Lung microvascular endothelial cell (primary cell): ENCODE measurements around the gene PAGR1. TPM values are rescaled to one million over a fixed set of nuclear protein-coding genes. Genes with fewer than 3 reads are reported as not detected.
A peak's percentile ranks its signal among the peaks of the same experiment; 100 is the strongest.
"Not testable (repeated sequence)": the region's sequence is repeated elsewhere in the genome, so short reads cannot be mapped to it uniquely, and the experiment has no call there.

ENCODE experiments used
- DNase-seq, 2 donors: peaks; one replicate each; pipeline versions ENCODE4 v3.0.0 to v3.0.0-alpha.2; 2010; ENCODE audit warnings: low read depth in 2 of 2
- total RNA-seq: library from RNA; depleted of rRNA; stranded (reverse); fragments of >200 nt; gene quantifications from 2 replicates; pipeline ENCODE4 v1.2.1, GENCODE V29; 2014

Gene PAGR1
- total RNA-seq, 1 donor from 2014 or later = 16.3 TPM

- DNase-seq = no peak
These were observed 23.8 kb upstream of the PAGR1 start for GRCh38 chr16:29791845-29792807.

- DNase-seq = not testable (repeated sequence)
These were observed 22.8 kb upstream of the PAGR1 start for GRCh38 chr16:29793153-29793552.

DNA sequence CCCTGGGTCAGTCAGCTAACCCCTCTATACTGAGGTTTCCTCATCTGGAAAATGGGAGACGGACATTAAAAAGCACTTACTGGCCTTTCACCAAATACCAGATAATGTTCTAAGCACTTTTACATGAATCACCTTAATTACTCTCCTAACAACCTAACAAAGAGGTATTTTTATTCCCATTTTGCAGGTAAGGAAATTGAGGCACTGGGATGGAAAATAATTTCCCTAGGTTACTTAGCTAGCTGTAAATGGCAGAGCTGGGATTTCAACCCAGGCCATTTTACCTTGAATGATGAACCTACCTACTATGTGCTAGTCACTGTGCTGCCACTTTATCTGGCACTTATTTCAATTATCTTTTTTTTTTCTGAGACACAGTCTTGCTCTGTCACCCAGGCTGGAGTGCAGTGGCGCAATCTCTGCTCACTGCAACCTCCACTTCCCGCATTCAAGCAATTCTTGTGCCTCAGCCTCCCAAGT, 21.7 kb upstream of the PAGR1 start:
- no peak for DNase-seq

GRCh38 chr16:29802416-29802935, 13.5 kb upstream of the PAGR1 start:
- DNase-seq = no peak

GRCh38 chr16:29804020-29804419, 11.9 kb upstream of the PAGR1 start:
- no peak for DNase-seq

- peak in 1 of 2 donors; percentile 33 for DNase-seq
These were observed 11.3 kb upstream of the PAGR1 start for GRCh38 chr16:29804455-29805231.

DNA sequence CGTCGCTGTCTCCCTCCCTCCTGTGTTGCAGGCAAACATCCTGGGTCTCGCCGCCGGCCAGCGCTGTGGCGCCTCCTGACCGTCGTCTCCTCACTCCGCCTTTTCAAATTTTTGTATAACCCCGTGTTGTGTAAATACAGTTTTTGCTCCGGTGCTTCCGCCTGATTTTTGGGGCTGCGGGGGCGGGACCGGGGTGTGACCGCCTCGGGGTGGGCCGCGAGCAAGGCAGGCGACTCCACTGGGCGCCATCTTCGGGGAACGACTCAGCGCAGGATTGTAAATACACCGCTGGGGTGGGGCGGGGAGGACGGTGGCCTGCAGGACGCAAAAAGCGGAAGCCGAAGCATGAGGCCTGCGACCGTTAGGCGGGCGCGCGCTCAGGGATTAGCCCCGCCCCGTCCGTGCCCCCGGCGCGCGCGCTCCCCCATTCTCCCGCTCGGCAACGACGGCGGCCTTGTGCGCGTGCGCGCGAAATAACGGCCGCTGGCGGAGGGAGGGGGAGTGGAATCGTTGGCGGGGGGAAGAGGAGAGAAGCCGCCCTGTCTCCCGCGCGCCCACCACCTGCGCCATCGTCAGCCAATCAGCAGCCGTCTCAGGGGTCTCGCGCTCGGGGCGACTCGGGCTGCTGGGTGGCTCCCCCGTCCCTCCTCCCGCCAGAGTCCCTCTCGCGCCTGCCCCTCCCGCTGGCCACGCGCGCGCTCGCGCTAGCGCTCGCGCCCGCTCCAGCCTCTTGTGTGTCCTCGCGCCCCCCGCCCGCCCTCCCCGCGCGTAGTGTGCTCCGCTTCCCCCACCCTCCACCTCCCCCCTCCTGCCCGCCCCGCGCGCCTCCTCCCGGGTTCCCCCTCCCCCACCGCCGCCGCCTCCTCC, 10.5 kb upstream of the PAGR1 start:
- peak; percentile 98 to 99 for DNase-seq

DNA sequence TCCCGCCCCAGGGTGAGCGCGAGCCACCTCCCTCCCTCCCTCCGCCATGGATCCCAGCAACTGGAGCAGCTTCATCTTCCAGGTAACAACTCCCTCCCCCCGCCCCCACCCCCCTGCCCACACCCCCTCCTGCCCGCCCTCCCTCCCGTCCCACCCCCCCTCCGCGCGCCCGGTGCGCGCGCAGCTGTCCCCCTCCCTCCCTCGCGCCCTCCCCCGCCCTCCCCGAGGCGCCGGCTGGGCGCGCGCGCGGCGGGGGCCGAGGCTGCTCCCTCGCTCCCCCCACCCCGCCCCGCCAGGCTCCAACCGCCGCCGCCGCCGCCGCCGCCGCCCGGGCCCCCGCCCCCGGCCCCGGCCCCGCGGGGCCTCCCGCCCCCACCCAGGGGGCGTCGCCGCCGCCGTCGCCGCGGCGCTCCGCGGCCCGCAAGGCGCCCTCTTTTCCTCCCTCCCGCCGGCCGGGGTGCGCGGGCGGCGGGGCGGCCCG, 9.8 kb upstream of the PAGR1 start, which contains the start of gene MAZ:
Gene MAZ (plus strand): TSS at position 431 of the 481 bp plus-strand sequence. CDS start 173 bp downstream, outside the sequence.
- DNase-seq = no peak

DNA sequence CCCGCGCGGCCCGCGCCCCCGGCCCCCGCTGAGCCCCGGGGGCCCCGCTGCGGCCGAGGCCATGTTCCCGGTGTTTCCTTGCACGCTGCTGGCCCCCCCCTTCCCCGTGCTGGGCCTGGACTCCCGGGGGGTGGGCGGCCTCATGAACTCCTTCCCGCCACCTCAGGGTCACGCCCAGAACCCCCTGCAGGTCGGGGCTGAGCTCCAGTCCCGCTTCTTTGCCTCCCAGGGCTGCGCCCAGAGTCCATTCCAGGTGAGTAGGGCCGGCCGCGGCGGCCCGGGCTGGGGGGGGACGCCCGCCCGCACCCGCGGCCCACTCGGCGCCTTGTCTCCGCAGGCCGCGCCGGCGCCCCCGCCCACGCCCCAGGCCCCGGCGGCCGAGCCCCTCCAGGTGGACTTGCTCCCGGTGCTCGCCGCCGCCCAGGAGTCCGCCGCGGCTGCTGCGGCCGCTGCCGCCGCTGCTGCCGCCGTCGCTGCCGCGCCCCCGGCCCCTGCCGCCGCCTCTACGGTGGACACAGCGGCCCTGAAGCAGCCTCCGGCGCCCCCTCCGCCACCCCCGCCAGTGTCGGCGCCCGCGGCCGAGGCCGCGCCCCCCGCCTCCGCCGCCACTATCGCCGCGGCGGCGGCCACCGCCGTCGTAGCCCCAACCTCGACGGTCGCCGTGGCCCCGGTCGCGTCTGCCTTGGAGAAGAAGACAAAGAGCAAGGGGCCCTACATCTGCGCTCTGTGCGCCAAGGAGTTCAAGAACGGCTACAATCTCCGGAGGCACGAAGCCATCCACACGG, 9.1 kb upstream of the PAGR1 start:
- DNase-seq = peak in 1 of 2 donors; percentile 32

GRCh38 chr16:29807426-29808218, 8.3 kb upstream of the PAGR1 start:
- DNase-seq = peak; percentile 95 to 96

GRCh38 chr16:29808219-29808900, 7.6 kb upstream of the PAGR1 start:
- DNase-seq = no peak

GRCh38 chr16:29809031-29809747, 6.8 kb upstream of the PAGR1 start:
- no peak for DNase-seq

DNA sequence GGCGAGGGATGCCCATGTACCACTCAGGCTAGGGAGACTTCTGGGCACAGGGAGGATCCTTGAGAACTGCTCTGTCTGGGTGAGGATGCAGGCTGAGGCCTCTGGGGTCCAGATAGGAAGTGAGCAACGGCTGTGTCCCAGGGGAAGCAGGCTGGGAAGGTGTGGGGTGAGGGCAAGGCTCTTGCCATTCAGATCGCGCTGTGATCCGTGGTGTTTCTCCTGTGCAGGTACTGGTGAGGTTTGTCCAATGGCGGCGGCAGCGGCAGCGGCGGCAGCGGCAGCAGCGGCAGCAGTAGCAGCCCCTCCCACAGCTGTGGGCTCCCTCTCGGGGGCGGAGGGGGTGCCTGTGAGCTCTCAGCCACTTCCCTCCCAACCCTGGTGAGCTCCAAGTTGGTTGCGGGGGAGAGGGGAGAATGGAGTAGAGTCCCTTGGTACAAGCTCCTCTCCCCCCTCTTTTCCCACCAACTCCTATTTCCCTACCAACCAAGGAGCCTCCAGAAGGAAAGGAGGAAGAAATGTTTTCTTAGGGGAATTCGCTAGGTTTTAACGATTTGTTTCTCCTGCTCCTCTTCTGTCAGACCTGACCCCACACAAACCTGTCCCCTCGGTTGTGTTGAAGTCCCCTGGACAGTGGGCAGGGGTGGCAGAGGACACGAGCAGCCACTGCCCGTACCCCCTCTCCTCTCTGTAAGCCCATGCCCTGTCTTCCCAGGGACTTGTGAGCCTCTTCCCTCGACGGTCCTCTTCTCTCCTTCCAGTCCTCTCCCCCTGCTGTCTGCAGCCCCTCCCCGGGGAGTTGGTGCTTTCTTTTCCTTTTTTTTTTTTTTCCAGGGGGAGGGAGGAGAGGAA, 5.9 kb upstream of the PAGR1 start:
- peak in 1 of 2 donors; percentile 29 for DNase-seq

- DNase-seq = no peak
These were observed 5.2 kb upstream of the PAGR1 start for GRCh38 chr16:29810699-29811169.

- DNase-seq = peak; percentile 65 to 96
These were observed 4.6 kb upstream of the PAGR1 start for GRCh38 chr16:29811170-29811895.
